HG03108 (cell line): ENCODE data around the gene PXYLP1.

Source experiments
- ATAC-seq: cut with Tn5 transposase; IDR thresholded peaks from one replicate; pipeline ENCODE4 v1.9.1; 2021; ENCODE audit warnings: moderate library complexity; ENCODE audit not compliant: unreplicated experiment

The PXYLP1 gene

DNA sequence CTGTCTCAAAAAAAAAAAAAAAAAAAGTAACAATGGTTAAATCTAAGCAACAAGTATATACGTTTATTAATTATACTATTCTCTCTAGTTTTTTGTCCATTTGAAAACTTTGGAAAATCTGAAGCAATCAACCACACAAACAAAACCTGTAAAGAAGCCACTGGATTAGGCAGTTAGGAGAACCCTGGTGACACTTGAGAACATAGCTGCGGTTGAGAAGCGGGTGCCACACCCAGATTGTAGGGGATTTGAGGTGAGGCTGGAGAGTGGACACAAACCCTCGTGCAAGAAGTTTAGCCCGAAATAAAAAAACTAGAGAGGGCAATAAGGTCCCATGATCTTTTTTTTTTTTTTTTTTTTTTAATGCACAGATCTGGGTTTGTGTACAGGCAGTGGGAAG lies 110.8 kb downstream of the PXYLP1 start:
- ATAC-seq = no peak

DNA sequence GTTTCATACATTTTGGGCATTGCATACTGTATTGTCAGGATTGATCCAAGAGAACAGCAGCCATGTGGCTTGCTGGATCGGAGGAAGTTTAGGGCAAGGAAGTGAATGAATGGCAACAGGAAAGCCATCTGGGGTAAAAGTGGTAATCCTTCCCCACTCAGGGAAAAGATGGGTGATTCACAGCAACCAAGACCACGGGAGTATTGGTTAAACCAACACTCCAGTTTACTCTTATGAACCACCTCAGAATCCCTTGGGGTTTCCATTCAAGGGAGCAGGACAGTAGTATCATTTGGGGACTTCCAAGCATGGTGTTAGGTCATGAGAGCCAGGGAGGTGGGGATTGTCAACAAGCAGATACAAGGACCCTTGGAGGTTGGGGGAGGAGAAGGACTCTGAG lies 111.5 kb downstream of the PXYLP1 start:
- no peak for ATAC-seq

DNA sequence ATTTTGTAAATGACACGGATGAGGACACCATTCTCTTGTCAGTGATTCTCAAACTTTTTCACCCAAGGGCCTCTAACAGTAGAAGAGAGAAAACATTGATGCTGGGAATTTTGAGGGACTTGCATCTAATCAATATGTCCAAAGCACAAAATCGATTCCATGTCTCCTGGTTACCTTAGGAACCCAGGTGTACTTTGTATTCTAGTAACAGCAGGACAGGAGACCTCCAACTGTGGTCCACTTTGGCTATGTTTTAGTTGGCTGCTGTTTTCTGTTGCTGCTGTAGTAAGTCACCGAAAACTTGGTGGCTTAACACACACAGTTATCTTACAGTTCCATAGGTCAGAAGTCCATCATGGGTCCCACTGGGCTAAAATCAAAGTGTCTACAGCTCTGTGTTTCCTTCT lies 112.2 kb downstream of the PXYLP1 start:
- ATAC-seq = no peak
